Ovary (tissue), 9 donors: ENCODE results near the gene SUMF1. TPM values are rescaled to one million over a fixed set of nuclear protein-coding genes. Genes with fewer than 3 reads are reported as not detected.

Source experiments
- DNase-seq, 5 donors: peaks; one replicate each; pipeline ENCODE4 v3.0.0-alpha.2; 2019 to 2020
- H3K27ac ChIP-seq, 2 donors: fragments of 200-600 bp; one replicate each; pipeline versions ENCODE4 v1.5.1 to v1.8.0; 2019 to 2022
- H3K27me3 ChIP-seq: fragments of 200-600 bp; one replicate; pipeline ENCODE4 v1.8.0; 2022
- H3K36me3 ChIP-seq: fragments of 200-600 bp; sonication (generic); one replicate; pipeline ENCODE4 v1.5.1; 2019
- H3K4me1 ChIP-seq: one replicate; pipeline ENCODE4 v1.8.1; 2013; ENCODE audit warnings: mild to moderate bottlenecking, moderate library complexity; ENCODE audit not compliant: insufficient read depth
- H3K4me3 ChIP-seq: fragments of 200-600 bp; sonication (generic); one replicate; pipeline ENCODE4 v1.5.1; 2017
- H3K9me3 ChIP-seq, 2 donors: fragments of 200-600 bp in 1 of 2; sonication (generic) in 1 of 2; one replicate each; pipeline versions ENCODE4 v1.5.1 to v1.8.1; 2013 to 2019; ENCODE audit warnings: mild to moderate bottlenecking in 1 of 2, moderate library complexity in 1 of 2
- CTCF ChIP-seq, 3 donors: fragments of 450-650 bp in 2 of 3; fragments of 200-600 bp in 1 of 3; IDR thresholded peaks; one replicate each; pipeline versions ENCODE4 v1.5.1 to v1.8.0; 2016 to 2022; ENCODE audit warnings: antibody characterized with exemption in 3 of 3, mild to moderate bottlenecking in 1 of 3
- EP300 ChIP-seq: sonication (generic); formaldehyde crosslinking; IDR thresholded peaks from one replicate; pipeline ENCODE4 v1.6.1; 2017; ENCODE audit warnings: antibody characterized with exemption
- POLR2A ChIP-seq: fragments of 450-650 bp; IDR thresholded peaks from one replicate; pipeline ENCODE4 v1.6.1; 2017; ENCODE audit warnings: antibody characterized with exemption, mild to moderate bottlenecking, moderate library complexity
- WGBS, 3 donors: extraction: QIAGEN DNeasy Blood & Tissue Kit in 1 of 3; methylation state at CpG; one replicate each; pipeline versions ENCODE4 v1.1.5 to v1.1.7; 2013 to 2017; 5-methylcytosine and 5-hydroxymethylcytosine counted together
- intact Hi-C, 4 donors: fragments of 100-400 bp; cut with DNase I; formaldehyde crosslinking; loops; one replicate each; pipeline versions ENCODE4 v1.11.0 to v1.15.1; 2022 to 2023
- polyA plus RNA-seq, 2 donors: library from polyadenylated mRNA; stranded (reverse); fragments of 200-250 nt in 1 of 2; fragments of 350-450 nt in 1 of 2; fragmentation: Illumina TruSeq in 1 of 2; extraction: RNeasy Lipid Tissue Mini Kit (QIAGEN cat#74804) in 1 of 2; gene quantifications; one replicate each; pipeline ENCODE4 v1.2.3, GENCODE V29; 2013 to 2014
- total RNA-seq, 7 donors: library from RNA; depleted of rRNA in 2 of 7; stranded (reverse); fragments of >200 nt in 2 of 7; fragmentation: NEBNext Ultra II Directional in 3 of 7; extraction: Animal tissue kit (Norgen Biotek cat#: 25700) in 3 of 7; gene quantifications; one replicate each; pipeline versions ENCODE4 v1.1.0 to v1.2.4, GENCODE V29; 2016 to 2023
- donor health status: DM: no; HTN: no; CAD: no; lungs with moderate emphysema.
- donor health status: DM: no; HTN: no; CAD: no.
- donor health status: Bipolar disorder and iron deficiency.
- donor health status: DM: yes; HTN: yes; CAD: no.
- donor health status: DM: no; HTN: no; CAD: no.
- donor health status: DM: yes; HTN: yes; CAD: no.

The SUMF1 gene
- total and polyA plus RNA-seq, 9 donors: 17.6 to 57.2 (median 24.7) TPM

GRCh38 chr3:4467522-4467867 is 426 bp upstream of the SUMF1 start:
- H3K9me3 ChIP-seq: no peaks in the 10 kb centered on the region
- 52 to 65% (median 63%) methylated on average over 13 of the region's 13 CpGs for WGBS, 3 donors
- H3K4me1 ChIP-seq: peaks cover 3% of the 10 kb centered on the region
- H3K27me3 ChIP-seq: no peaks in the 10 kb centered on the region
- DNase-seq: no peak
- H3K36me3 ChIP-seq: no peaks in the 10 kb centered on the region
- intact Hi-C loops: no loop called here
- TF ChIP-seq POLR2A (no peak), CTCF (IDR thresholded peaks at IDR 0.05) (no peak), EP300 (no peak)
- H3K27ac ChIP-seq: peak overlapping the region; percentile 72 to 84
- H3K4me3 ChIP-seq: peak overlapping the region; percentile 69

- no peaks in the 10 kb centered on the region for H3K9me3 ChIP-seq
- H3K36me3 ChIP-seq: no peaks in the 10 kb centered on the region
- no peaks in the 10 kb centered on the region for H3K27me3 ChIP-seq
- no peak for DNase-seq
- peaks cover 3% of the 10 kb centered on the region for H3K4me1 ChIP-seq
- no peak overlapping the region for H3K27ac ChIP-seq
- intact Hi-C loops: no loop called here
- TF ChIP-seq CTCF (IDR thresholded peaks at IDR 0.05) (no peak), POLR2A (no peak), EP300 (no peak)
- no peak overlapping the region for H3K4me3 ChIP-seq
- WGBS, 3 donors: 73 to 74% (median 73%) methylated on average over 1 of the region's 1 CpG
Measured at GRCh38 chr3:4464576-4464975, 2.5 kb downstream of the SUMF1 start.

- H3K36me3 ChIP-seq: no peaks in the 10 kb centered on the region
- H3K9me3 ChIP-seq: no peaks in the 10 kb centered on the region
- H3K27me3 ChIP-seq: no peaks in the 10 kb centered on the region
- intact Hi-C loops: no loop called here
- peaks cover 3% of the 10 kb centered on the region for H3K4me1 ChIP-seq
- H3K27ac ChIP-seq: no peak overlapping the region
- TF ChIP-seq EP300 (no peak), CTCF (IDR thresholded peaks at IDR 0.05) (no peak), POLR2A (no peak)
- H3K4me3 ChIP-seq: no peak overlapping the region
- DNase-seq: no peak
- WGBS, 3 donors: 88 to 94% (median 91%) methylated on average over 3 of the region's 3 CpGs
Measured at GRCh38 chr3:4462369-4463040, 4.6 kb downstream of the SUMF1 start.

GRCh38 chr3:4461468-4462090 is 5.5 kb downstream of the SUMF1 start:
- TF ChIP-seq EP300 (no peak), CTCF (IDR thresholded peaks at IDR 0.05) (no peak), POLR2A (no peak)
- H3K36me3 ChIP-seq: no peaks in the 10 kb centered on the region
- H3K4me1 ChIP-seq: peaks cover 3% of the 10 kb centered on the region
- 72 to 78% (median 72%) methylated on average over 2 of the region's 2 CpGs for WGBS, 3 donors
- H3K4me3 ChIP-seq: no peak overlapping the region
- H3K27ac ChIP-seq: no peak overlapping the region
- DNase-seq: no peak
- no peaks in the 10 kb centered on the region for H3K9me3 ChIP-seq
- intact Hi-C loops: no loop called here
- H3K27me3 ChIP-seq: no peaks in the 10 kb centered on the region
